ENCODE measurements around the gene RDH13.
"Not testable (repeated sequence)": the region's sequence is repeated elsewhere in the genome, so short reads cannot be mapped to it uniquely, and the experiment has no call there.

Gene RDH13

GRCh38 chr19:55044771-55045716 lies 17.9 kb downstream of the RDH13 start:
- no peak for DNase-seq (ENCODE audit: low spot score)

- no peak for DNase-seq (ENCODE audit: low spot score)
Observed at GRCh38 chr19:55044286-55044685, 18.7 kb downstream of the RDH13 start.

- DNase-seq (ENCODE audit: low spot score), result no peak
Observed at GRCh38 chr19:55042688-55043087, 20.3 kb downstream of the RDH13 start.

GRCh38 chr19:55042344-55042678 lies 20.6 kb downstream of the RDH13 start:
- DNase-seq (ENCODE audit: low spot score), result no peak

- DNase-seq (ENCODE audit: low spot score), result no peak
Observed at GRCh38 chr19:55041627-55042343, 21.2 kb downstream of the RDH13 start.

DNA sequence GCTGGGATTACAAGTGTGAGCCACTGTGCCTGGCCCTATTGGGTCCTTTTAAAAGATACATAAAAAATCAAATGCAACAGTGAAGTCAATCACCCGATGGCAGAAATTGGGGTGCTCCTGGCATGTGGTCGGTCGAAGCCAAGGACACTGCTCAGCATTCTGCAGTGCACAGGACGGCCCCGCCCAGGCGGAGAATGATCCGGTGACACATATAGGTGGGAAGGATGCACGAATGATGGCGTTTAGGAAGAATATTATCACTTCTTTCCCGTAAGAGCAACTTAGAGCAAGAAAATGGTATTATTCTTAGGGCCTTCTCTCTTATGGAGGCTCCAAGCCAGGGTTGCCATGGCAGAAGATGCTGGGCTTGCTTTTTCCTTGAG lies 21.7 kb downstream of the RDH13 start:
- DNase-seq (ENCODE audit: low spot score), result no peak

- DNase-seq (ENCODE audit: low spot score), result not testable (repeated sequence)
Observed at GRCh38 chr19:55040654-55041053, 22.3 kb downstream of the RDH13 start.

DNA sequence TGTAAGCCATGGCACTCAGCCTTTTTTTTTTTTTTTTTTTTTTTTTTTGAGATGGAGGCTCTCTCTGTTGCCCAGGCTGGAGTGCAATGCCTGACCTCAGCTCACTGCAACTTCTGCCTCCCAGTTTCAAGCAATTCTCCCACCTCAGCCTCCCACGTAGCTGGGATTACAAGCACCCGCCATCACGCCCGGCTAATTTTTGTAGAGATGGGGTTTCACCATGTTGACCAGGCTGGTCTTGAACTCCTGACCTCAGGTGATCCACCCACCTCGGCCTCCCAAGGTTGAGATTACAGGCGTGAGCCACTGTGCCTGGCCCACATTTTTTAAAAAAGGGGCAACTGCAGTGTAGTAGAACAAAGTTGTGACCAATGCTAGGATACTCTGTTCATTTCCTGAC lies 25.3 kb downstream of the RDH13 start:
- not testable (repeated sequence) for DNase-seq (ENCODE audit: low spot score)

- no peak for DNase-seq (ENCODE audit: low spot score)
Observed at GRCh38 chr19:55036058-55036457, 26.9 kb downstream of the RDH13 start.

DNA sequence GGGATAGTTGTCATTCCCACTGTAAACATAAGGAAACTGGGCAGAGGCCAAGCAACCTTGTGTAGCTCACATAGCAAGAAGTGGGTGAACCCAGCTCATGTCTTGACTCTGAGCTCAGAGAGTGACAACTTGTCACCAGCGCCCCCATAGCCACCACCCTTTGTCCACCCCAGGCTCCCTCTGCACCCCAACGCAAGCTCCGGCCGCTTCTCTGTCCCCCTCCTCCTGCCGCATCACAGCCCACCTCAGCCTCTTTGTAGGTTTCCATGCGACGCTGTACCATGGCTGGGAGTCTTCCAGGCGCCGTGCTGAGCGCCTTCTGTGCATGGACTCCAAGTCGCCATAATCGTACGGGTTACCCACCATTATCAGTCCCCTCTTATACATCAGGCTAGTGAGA lies 28.2 kb downstream of the RDH13 start:
- no peak for DNase-seq (ENCODE audit: low spot score)

DNA sequence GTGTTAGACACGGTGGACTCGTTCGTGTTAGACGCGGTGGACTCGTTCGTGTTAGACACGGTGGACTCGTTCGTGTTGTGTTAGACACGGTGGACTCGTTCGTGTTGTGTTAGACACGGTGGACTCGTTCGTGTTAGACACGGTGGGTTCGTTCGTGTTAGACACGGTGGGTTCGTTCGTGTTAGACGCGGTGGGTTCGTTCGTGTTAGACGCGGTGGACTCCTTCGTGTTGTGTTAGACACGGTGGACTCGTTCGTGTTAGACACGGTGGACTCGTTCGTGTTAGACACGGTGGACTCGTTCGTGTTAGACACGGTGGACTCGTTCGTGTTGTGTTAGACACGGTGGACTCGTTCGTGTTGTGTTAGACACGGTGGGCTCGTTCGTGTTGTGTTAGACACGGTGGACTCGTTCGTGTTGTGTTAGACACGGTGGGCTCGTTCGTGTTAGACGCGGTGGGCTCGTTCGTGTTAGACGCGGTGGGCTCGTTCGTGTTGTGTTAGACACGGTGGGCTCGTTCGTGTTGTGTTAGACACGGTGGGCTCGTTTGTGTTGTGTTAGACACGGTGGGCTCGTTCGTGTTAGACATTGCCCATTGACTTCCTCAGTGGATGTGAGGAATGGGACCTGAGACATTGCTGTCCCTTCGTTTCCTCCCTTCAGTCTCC lies 29.8 kb downstream of the RDH13 start:
- DNase-seq (ENCODE audit: low spot score), result not testable (repeated sequence)

GRCh38 chr19:55032170-55032800 lies 30.7 kb downstream of the RDH13 start:
- DNase-seq (ENCODE audit: low spot score), result no peak

DNA sequence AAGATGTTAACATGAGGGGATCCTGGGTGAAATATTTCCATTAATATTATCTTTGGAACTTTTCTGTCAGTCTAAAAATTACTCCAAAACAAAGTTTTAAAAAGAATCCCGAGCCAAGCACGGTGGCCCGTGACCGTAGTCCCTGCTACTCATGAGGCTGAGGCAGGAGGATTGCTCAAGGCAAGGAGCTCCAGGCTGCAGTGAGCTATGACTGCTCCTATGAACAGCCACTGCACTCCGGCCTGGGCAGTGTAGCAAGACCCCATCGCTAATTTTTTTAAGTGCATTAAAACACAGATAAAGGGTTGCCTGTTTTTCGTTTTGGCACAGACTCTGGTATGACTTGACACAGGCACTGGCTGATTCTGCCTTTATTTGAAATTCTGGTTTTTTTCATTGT lies 31.8 kb downstream of the RDH13 start:
- DNase-seq (ENCODE audit: low spot score), result no peak

DNA sequence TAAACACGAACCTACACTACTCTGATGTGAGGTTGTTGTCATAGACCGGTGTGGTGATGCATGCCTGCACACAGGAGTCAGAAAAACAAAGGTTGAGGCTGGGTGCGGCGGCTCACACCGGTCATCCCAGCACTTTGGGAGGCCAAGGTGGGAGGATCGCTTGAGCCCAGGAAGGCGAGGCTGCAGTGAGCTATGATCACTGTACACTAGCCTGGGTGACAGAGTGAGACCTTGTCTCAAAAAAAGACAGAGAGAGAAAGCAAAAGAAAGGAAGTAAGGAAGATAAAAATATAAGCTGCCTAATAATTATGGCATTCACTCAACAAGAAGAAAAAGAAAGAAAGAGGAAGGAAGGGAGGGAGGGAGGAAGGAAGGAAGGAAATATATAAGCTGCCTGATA lies 34.2 kb downstream of the RDH13 start:
- no peak for DNase-seq (ENCODE audit: low spot score)

DNA sequence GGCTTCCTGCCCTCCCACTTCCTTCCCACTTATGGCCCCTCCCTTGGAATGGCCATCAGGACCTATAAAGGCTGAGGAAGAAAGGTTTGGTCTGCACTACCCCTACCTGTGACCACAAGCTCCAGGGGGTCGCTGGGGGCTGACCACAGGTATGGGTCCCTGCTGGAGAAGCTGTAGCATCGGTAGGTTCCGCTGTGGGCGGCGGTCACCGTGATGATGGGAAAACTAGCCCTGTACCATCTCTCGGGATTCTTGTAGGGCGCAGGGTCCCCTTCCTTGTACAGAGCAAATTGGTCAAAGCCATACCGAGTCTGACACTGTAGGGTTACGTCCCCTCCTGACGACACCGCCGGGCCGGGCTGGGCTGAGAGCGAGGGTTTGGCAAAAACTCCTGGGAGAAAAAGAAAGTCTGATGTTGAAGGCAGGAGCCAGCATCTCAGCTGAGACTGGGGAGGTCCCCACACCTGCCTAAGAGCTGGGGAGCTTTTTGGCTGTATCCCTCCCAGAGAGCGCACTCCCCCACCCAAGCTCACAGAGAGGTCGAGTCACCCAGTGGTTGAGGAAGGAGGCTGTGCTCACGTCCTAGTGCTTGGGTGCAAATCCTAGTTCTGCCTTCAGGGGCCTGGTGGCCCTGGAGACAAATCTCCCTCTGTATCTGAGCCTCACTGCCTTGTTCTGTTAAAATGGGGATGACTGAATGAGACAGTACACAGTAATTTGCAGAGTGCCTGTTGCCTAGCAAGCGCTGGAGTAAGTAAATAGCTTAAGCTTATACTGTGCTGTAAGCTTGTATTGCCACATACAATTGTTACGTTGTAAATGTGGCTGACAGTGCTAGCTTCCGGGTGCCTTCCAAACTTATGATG lies 35.2 kb downstream of the RDH13 start:
- no peak for DNase-seq (ENCODE audit: low spot score)

- not testable (repeated sequence) for DNase-seq (ENCODE audit: low spot score)
Observed at GRCh38 chr19:55027140-55027471, 35.8 kb downstream of the RDH13 start.

DNA sequence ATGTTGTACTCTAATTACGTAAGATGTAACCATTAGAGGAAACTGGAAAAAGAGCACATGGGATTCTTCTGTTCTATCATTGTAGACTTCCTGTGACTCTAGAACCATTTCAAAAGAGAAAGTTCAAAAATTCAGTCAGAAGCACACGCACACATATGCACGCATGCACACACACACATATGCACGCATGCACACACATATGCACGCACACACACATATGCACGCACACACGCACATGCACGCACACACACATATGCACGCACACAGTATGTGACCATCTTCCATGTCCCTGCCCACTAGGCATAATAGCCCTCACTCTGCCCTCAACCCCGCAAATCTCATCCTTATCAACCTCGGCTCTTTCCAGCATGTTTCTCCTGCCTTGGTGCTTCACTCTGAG lies 38.8 kb downstream of the RDH13 start:
- DNase-seq (ENCODE audit: low spot score), result no peak

DNA sequence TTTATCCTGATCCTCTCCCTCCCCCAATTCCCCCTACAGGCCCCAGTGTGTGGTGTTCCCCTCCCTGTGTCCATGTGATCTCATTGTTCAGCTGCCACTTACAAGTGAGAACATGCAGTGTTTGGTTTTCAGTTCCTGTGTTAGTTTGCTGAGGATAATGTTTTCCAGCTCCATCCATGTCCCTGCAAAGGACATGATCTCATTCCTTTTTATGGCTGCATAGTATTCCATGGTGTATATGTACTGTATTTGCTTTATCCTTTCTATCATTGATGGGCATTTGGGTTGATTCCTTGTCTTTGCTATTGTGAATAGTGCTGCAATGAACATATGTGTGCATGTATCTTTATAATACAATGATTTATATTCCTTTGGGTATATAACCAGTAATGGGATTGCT lies 42.6 kb downstream of the RDH13 start:
- DNase-seq (ENCODE audit: low spot score), result not testable (repeated sequence)

- DNase-seq (ENCODE audit: low spot score), result no peak
Observed at GRCh38 chr19:55018633-55019032, 44.3 kb downstream of the RDH13 start.

DNA sequence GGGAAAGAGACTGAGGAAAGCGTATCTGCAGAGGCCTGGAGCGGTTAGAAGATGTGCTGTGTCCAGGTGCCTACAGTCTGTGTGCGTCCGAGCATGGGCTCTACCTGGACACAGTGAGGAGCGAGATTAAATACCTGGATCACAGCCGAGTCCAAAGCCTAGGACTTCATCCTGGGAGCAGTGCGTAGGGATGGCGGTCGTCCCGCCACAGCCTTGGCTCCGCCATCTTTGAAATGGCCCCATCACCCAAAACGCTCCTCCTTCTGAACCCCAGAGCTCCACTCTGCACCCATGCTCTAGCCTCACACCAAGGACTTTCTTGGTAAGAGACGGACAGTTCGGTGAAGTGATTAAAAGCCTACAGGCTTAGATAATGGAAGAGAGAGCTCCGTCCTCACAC lies 44.7 kb downstream of the RDH13 start:
- no peak for DNase-seq (ENCODE audit: low spot score)

DNA sequence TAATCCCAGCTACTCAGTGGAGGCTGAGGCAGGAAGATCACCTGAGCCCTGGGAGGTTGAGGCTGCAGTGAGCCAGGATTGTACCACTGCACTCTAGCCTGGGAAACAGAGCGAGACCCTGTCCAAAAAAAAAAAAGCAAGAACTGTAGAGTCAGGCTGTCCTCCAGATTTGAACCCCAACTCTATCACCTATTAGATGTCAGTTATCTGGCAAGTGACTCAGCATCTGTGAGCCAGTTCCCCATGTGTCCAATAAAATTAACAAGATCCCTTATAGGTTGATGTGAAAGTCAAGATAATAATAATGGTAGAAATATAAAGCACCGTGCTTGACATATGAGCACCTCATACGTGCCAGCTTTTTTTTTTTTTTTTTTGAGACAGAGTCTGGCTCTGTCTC lies 46.9 kb downstream of the RDH13 start:
- DNase-seq (ENCODE audit: low spot score), result no peak

DNA sequence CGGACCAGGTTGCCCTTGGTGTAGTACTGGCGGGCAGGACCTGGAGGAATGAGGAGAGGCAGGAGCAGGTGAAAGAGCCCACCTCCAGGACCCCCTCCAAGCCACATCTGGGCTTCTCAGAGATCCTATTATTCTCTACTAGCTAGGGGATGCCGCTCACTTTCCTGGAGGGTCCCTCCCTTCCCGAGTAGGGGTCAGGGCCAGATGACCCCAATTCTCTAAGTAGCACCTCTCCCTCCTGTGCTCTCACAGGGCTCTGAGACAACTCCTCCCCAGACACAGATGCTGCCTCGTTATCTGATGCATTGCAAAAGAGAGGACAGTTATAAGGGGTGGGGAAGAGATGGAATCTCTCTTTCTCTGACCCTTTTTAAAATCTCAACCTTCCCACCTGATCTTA lies 47.8 kb downstream of the RDH13 start:
- no peak for DNase-seq (ENCODE audit: low spot score)

All from putamen (tissue), 1 donor.